GM18502 (cell line): ENCODE measurements around the gene FICD.
"Not testable (repeated sequence)": the region's sequence is repeated elsewhere in the genome, so short reads cannot be mapped to it uniquely, and the experiment has no call there.

Experiments used
- ATAC-seq: cut with Tn5 transposase; IDR thresholded peaks from one replicate; pipeline ENCODE4 v1.9.1; 2021; ENCODE audit warnings: mild to moderate bottlenecking; ENCODE audit not compliant: unreplicated experiment, poor library complexity

Gene FICD

DNA sequence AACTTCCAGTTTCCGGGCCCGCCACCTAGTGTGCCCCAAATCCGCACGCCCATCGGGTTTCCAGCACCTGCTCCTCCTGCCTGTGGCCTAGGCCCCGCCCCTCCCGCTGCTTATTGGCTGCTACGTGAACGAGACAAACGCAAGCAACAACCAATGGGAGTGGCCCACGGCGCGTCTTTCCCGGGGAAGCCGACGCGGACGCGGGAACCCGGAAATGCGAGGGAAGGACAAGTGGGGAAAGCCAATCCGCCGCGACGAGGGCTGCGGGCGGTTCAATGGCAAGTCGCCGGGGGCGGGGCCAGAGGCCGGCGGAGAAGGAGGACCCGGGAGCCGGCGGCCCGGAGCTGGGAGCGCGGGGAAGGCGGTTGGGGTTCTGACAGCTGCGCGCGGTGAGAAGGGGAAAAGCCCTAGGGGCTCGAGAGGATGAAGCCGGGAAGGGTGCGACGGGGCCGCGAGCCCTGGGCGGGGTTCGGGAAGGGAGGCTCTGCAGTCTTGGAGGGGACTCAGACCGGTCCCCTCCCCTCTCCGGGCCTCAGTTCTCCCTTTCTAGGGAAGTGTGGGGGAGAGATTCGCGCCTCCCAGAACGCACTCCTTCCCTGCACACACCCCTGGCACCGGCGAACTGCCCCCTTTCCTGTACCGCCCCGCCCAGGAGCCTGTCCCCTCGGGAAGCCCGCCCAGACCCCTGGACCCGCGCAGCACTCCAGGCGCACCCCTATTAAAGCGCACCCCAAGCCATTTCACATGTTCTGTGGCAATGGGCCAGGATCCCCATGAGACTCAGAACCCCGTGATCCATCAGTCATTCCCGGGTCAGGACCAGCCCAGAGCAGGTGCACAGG lies at the start of gene FICD:
Gene FICD (plus strand): TSS at position 305 of the 842 bp plus-strand sequence. CDS start 1,696 bp downstream, outside the sequence.
- peak; percentile 86 for ATAC-seq

GRCh38 chr12:108465417-108465816 lies 49.7 kb upstream of the FICD start:
- no peak for ATAC-seq

DNA sequence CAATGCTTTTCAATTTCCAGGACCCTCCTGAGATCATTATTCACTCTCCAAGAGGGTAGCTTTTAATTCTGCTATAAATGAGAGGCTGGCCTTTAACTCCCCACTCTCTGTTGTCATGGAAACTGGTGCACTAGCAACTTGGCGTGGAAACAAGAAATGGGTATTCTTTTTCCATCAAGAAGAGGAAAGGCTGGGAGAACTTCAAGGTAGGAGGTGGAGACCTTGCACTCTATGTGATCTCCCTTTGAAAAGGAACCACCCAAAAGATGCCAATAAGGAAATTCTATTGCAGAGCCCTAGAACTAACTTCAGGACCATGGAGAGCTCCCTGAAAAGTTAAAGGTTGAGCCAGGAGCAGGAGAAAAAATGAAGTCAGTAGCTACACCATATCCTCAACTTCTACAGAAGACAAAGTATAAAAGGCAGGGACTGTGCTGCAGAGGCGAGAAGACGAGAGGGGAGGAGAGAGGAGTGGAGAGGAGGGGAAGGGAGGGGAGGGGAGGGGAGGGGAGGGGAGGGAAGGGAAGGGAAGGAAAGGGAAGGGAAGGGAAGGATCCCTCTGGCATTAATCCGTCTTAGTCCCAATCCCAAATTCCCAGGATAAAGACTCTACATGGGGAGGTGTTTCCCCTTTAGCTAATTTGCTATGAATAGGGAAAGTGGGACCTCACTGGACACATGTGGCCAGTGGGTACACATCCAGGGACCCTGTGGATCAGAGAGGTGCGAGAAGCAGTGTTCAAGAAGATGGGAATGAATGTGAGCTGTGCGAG lies 46.7 kb upstream of the FICD start:
- ATAC-seq, result no peak

DNA sequence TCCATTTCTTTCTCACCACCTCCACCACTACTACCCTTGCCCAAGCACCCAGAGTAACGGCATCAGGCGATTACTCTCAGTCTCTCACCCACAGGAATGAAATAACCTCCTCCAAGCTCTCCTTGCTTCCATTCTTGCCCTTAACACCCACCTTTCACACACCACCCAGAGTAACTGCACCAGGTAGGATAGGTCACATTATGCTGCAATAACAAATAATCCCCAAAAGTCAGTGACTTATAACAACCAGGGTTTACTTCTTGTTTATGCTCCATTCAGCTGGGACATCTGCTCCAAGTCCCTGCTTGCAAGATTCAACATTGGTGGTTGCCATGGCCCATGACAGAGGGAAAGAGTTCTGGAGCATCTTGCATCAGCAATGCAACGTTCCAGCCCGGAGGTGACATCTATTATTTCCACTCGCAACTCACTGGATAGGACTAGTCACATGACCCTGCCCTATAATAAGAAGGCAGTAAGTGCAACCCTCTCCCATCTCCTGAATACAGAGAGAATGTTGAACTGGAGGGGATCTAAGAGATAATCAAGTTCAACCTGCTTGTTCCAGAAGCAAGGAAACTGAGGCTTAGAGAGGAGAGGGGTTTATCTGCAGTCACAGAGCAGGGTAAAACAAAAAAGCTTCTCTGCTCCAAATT lies 41.5 kb upstream of the FICD start:
- ATAC-seq, result no peak

DNA sequence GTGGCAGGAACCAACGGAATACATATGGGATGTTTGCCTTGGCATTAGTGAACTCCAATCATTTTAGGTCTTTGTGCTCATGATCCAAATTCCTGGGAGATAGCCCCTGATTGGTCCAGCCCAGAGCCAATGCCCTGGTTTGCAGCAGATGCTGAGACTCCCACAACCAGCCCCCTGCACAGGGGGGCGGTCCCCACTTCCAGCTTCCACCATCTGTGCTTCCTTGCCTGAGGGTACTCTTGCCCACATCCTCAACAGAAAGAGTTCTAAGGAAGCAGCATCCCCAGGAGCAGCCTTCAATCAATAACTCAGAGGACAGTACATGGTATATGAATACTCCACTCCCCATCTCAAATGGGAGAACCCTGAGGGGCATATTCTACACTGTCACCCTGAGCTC lies 39.7 kb upstream of the FICD start:
- ATAC-seq, result no peak

- ATAC-seq, result no peak
Observed at GRCh38 chr12:108477055-108477880, 37.8 kb upstream of the FICD start.

DNA sequence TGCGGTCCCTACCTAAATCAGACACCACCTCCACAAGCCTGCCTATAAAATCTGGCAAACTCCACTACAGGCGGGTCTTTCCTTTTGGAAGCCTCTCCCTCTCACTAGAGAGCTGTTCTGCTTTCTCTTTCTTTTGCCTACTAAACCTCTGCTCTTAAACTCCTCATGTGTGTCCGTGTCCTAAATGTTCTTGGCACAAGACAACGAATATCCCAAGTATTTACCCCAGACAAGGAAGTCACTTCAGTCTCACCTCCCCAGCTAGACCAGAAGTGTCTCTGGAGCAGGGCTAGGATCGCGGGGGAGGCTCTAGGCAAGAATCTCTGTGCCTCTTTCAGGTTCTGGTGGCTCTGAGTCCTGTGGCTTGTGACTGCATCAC lies 37.2 kb upstream of the FICD start:
- no peak for ATAC-seq

- ATAC-seq, result no peak
Observed at GRCh38 chr12:108478611-108479206, 36.4 kb upstream of the FICD start.

DNA sequence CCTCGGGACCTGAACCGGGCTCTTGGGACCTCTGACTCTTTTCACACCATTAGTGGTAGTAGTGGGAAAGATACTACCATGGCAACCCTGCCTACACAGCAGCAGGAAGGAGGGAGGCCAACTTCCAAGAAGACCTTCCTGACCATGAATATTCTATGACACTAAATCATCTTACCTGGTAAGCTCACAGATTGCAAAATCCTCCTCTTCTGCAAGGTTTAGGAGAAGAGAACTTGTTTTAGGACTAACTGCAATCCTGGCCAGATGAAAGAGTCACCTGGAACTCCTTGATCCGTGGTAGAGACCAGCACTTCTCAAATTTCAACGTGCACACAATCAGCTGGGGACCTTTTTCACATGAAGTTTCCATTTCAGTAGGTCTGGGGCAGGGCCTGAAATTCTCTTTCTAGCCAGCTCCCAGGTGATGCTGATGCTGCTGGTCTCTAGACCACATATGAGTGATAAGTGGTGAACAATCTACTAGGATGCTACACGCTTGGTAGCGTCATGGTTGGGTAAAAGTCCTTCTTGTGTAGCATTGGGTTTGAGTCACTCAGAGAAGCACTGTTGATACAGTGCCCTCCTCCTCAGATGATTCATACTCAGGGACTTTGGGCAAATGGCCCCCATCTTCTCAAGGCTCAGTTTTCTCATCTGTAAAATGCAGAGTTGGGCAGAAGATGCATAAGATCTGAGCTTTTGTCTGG lies 35.6 kb upstream of the FICD start:
- ATAC-seq, result no peak

GRCh38 chr12:108482717-108483212 lies 32.3 kb upstream of the FICD start:
- ATAC-seq, result no peak

DNA sequence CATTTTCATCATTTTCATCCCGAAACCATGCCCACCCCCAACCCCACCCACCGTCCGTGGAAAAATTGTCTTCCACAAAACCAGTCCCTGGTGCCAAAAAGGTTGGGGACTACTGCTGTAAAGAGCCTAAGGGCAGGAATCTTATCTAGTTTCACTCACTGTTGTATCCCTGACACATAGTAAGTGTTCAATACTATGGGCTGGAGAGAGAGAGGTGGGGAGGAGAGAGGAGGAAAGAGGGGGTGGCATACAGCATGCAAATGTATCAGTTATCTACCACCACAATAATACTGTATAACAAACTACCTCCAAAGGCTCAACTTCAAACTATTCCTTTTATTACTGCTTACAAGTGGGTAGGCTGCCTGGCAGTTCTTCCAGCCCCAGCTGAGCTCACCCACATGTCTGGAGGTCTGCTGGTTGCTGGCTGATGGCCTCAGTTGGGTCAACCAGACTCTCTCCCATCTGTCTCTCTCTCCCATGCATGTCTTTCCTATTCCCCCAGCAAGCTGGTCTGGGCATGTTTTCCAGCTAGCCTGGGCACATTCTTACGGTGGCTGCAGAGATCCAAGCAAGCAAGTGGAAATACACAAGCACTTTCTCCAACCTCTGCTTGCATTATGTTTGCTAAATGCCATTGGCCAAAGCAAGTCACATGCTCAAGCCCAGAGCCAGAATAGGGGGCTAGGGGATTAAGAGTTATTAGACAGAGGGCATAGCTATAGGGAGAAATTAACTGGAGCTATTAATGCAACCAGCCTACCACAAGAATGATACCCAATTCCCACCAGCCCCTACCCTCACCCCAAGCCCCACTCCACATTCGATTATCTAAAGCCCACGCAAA lies 31.6 kb upstream of the FICD start:
- no peak for ATAC-seq

DNA sequence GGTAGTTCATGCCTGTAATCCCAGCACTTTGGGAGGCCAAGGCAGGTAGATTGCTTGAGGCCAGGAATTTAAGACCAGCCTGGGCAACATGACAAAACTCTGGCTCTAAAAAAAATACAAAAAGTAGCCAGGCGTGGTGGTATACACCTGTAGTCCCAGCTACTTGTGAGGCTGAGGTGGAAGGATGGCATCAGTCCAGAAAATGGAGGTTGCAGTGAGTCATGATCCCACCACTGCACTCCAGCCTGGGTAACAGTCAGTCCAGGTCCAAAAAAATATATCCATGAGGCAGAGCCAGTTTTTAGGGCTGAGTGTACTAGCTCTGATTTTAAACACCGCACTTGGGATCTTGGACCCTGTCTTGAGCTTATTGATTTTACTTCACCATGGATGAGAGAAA lies 30.6 kb upstream of the FICD start:
- ATAC-seq, result no peak

DNA sequence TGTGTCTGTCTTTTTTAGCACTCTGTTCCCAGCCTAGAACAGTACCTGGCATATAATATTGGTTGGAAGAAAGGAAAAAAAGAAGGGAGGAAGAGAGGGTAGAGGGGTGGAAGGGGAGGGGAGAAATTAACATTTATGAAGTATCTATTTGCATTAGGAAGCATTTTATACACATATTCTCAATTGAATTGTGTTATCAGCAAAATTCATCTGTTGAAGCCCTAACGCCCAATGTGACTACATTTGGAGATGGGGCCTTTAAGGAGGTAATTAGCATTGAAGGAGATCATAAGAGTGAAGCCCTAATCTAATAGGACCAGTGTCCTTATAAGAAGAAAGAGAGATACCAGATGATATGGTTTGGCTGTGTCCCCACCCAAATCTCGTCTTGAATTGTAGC lies 30.2 kb upstream of the FICD start:
- no peak for ATAC-seq

DNA sequence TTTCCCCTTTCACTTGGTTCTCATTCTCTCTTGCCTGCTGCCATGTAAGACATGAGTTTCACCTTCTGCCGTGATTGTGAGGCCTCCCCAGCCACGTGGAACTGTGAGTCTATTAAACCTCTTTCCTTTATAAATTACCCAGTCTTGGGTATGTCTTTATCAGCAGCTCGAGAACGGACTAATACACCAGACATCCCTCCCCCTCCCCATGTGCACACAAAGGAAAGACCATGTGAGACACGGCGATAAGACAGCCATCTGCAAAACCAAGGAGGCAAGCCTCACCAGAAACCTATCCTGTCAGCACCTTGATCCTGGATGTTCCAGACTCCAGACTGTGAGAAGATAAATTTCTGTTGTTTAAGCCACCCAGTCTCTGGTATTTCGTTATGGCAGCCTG lies 29.7 kb upstream of the FICD start:
- ATAC-seq, result not testable (repeated sequence)

DNA sequence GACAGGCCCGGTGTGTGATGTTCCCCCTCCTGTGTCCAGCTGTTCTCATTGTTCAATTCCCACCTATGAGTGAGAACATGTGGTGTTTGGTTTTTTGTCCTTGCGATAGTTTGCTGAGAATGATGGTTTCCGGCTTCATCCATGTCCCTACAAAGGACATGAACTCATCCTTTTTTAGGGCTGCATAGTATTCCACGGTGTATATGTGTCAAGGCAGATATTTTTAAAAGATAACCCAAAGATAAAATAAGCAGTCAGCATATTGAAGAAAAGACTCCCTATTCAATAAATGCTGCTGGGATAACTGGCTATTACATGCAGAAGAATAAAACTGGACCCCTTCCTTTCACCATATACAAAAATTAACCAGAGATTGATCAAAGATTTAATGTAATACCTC lies 28.0 kb upstream of the FICD start:
- ATAC-seq, result not testable (repeated sequence)

- no peak for ATAC-seq
Observed at GRCh38 chr12:108491256-108491655, 23.8 kb upstream of the FICD start.

- ATAC-seq, result no peak
Observed at GRCh38 chr12:108495054-108495453, 20.0 kb upstream of the FICD start.
